Mucosa of descending colon (tissue), 3 donors: ENCODE results near the gene BCAR3. TPM values are rescaled to one million over a fixed set of nuclear protein-coding genes. Genes with fewer than 3 reads are reported as not detected.

Experiments used
- ATAC-seq: fragments of 200-7000 bp; cut with Tn5 transposase; one replicate; pipeline ENCODE4 v1.9.1; 2020; ENCODE audit warnings: mild to moderate bottlenecking, moderate library complexity
- DNase-seq, 3 donors: peaks; one replicate each; pipeline ENCODE4 v3.0.0-alpha.2; 2020
- H3K36me3 ChIP-seq: fragments of 200-600 bp; one replicate; pipeline ENCODE4 v1.8.0; 2021; ENCODE audit warnings: low read depth, mild to moderate bottlenecking
- H3K4me1 ChIP-seq: fragments of 200-600 bp; one replicate; pipeline ENCODE4 v1.8.0; 2021; ENCODE audit warnings: low read depth, mild to moderate bottlenecking
- H3K4me3 ChIP-seq: fragments of 200-600 bp; one replicate; pipeline ENCODE4 v1.8.0; 2021; ENCODE audit warnings: mild to moderate bottlenecking
- H3K9me3 ChIP-seq: fragments of 200-600 bp; one replicate; pipeline ENCODE4 v1.8.0; 2021; ENCODE audit warnings: mild to moderate bottlenecking
- CTCF ChIP-seq: fragments of 200-600 bp; IDR thresholded peaks from one replicate; pipeline ENCODE4 v1.8.0; 2022; ENCODE audit warnings: antibody characterized with exemption, mild to moderate bottlenecking
- intact Hi-C, 2 donors: fragments of 100-400 bp; cut with DNase I in 1 of 2; cut with micrococcal nuclease in 1 of 2; formaldehyde crosslinking; loops; one replicate each; pipeline versions ENCODE4 v1.11.0 to v1.11.1; 2022; cut with DNase I, micrococcal nuclease
- total RNA-seq, 3 donors: library from RNA; stranded (reverse); fragmentation: NEBNext Ultra II Directional in 2 of 3; extraction: Animal tissue kit (Norgen Biotek cat#: 25700) in 2 of 3; gene quantifications; one replicate each; pipeline versions ENCODE4 v1.2.1 to v1.2.4, GENCODE V29; 2021 to 2023
- donor health status: DM: no; HTN: no; CAD: no; lungs with moderate emphysema.
- donor health status: DM: no; HTN: no; CAD: no.
- donor health status: DM: no; HTN: yes; CAD: no.

Gene BCAR3
- total RNA-seq, 3 donors from 2014 or later, result 37.2 to 73.7 (median 54.3) TPM

DNA sequence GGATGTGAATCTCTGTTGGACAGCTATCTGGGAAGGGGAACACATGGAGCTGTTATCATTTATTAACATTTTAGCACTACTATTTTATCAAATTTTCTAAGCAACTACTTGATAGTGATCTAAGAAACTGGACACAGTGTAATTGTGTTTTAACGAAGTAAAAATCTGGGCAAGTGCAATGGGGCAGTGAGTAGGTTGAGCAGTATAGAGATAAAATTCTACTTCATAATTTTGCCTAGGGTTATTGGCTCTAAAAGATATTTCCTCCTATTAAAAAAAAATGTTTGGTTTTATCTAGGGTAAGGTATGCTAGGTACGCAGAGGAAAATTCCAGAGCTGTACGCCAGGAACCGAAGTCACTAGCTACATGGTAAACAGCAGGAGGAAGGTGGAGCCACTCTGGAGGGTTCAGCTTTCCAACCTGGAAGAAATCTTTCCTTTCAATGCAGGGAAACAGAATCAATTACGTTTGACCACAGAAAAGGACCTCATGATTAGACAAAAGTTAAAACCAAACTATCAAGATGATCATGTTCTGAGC lies 43.3 kb downstream of the BCAR3 start:
- intact Hi-C loops, result no loop called here
- H3K4me3 ChIP-seq, result no peak overlapping the region
- no peak for DNase-seq
- no peaks in the 10 kb centered on the region for H3K9me3 ChIP-seq
- ATAC-seq, result no peak
- no peaks in the 10 kb centered on the region for H3K36me3 ChIP-seq
- TF ChIP-seq CTCF, result no peak
- H3K4me1 ChIP-seq, result no peaks in the 10 kb centered on the region

- ATAC-seq (no peak), DNase-seq (no peak)
- Histone ChIP-seq H3K36me3 (no peaks in the 10 kb centered on the region), H3K9me3 (no peaks in the 10 kb centered on the region), H3K4me3 (no peak overlapping the region), H3K4me1 (no peaks in the 10 kb centered on the region)
- intact Hi-C loops, result no loop called here
- TF ChIP-seq CTCF, result no peak
Measured at GRCh38 chr1:93636712-93637111, 44.9 kb downstream of the BCAR3 start.

GRCh38 chr1:93635614-93636543 lies 45.8 kb downstream of the BCAR3 start:
- intact Hi-C loops, result no loop called here
- Histone ChIP-seq H3K4me3 (no peak overlapping the region), H3K9me3 (no peaks in the 10 kb centered on the region), H3K36me3 (no peaks in the 10 kb centered on the region), H3K4me1 (no peaks in the 10 kb centered on the region)
- DNase-seq (no peak), ATAC-seq (no peak)
- TF ChIP-seq CTCF, result no peak

GRCh38 chr1:93633313-93633712 lies 48.3 kb downstream of the BCAR3 start:
- H3K36me3 ChIP-seq, result peaks cover 4% of the 10 kb centered on the region
- no peaks in the 10 kb centered on the region for H3K9me3 ChIP-seq
- H3K4me1 ChIP-seq, result no peaks in the 10 kb centered on the region
- no peak overlapping the region for H3K4me3 ChIP-seq
- TF ChIP-seq CTCF, result no peak
- intact Hi-C loops, result loop anchor here in 1 of 2 donors (5.0 kb wide), 1 partner anchor 179 kb away; no protein-coding TSS in a partner anchor
- DNase-seq (no peak), ATAC-seq (no peak)

- Histone ChIP-seq H3K36me3 (peaks cover 4% of the 10 kb centered on the region), H3K4me3 (no peak overlapping the region), H3K4me1 (no peaks in the 10 kb centered on the region), H3K9me3 (no peaks in the 10 kb centered on the region)
- DNase-seq, result peak in 1 of 3 donors; percentile 24
- peak; percentile 52 for ATAC-seq
- intact Hi-C loops, result loop anchor here in 1 of 2 donors (5.0 kb wide), 1 partner anchor 181 kb away; no protein-coding TSS in a partner anchor
- TF ChIP-seq CTCF, result no peak
Measured at GRCh38 chr1:93631626-93632365, 49.8 kb downstream of the BCAR3 start.
